GM19240 (cell line): ENCODE data around the gene ABL1.
A peak's percentile ranks its signal among the peaks of the same experiment; 100 is the strongest.

Source experiments
- DNase-seq: peaks from one replicate; pipeline ENCODE4 v3.0.0; 2011; ENCODE audit warnings: low spot score; ENCODE audit not compliant: insufficient read length

Gene ABL1

GRCh38 chr9:130870491-130871381 lies 35.7 kb downstream of the ABL1 start:
- peak; percentile 27 for DNase-seq

DNA sequence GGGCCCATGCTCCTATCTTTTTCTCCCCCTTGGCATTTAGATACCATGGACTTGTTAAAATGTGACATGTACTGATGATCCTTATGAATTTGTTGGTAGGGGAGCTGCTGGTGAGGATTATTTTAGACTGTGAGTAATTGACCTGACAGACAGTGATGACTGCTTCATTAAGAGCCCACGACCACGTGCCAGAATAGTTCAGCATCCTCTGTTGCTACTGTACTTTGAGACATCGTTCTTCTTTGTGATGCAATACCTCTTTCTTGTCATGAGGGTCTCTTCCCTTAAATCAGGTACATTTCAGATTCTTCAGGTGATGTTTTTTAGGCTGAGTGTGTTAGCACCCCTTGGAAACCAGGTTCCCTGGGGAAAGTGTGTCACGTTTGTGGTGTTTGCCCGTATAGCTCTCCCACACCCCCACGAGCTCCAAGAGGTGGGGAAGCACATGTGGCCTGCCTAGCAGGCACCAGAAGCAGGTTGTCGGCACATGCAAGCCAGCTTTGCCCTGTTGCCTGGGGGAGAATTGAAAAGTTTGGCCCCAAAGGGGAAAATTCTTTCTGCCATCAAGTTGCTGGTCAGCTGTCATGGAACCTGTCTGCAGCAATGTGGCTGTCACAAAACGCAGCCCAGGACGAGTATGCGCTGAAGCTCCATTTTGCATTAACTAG lies 36.5 kb downstream of the ABL1 start:
- no peak for DNase-seq

- DNase-seq = no peak
These were observed 37.0 kb downstream of the ABL1 start for GRCh38 chr9:130872093-130872492.

- DNase-seq = no peak
These were observed 37.5 kb downstream of the ABL1 start for GRCh38 chr9:130872508-130872907.

DNA sequence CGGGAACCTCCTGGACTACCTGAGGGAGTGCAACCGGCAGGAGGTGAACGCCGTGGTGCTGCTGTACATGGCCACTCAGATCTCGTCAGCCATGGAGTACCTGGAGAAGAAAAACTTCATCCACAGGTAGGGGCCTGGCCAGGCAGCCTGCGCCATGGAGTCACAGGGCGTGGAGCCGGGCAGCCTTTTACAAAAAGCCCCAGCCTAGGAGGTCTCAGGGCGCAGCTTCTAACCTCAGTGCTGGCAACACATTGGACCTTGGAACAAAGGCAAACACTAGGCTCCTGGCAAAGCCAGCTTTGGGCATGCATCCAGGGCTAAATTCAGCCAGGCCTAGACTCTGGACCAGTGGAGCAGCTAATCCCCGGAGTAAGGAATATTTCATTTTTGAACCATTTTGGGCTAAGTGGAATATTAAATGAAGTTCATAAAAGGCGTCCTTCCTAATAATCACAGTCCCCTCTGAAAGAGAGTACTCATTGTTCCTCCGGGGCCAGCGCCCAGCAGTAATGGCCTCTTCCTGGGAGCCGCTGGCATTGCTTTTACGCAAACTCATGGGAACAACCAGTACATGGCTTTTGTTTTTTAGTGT lies 38.0 kb downstream of the ABL1 start:
- no peak for DNase-seq

DNA sequence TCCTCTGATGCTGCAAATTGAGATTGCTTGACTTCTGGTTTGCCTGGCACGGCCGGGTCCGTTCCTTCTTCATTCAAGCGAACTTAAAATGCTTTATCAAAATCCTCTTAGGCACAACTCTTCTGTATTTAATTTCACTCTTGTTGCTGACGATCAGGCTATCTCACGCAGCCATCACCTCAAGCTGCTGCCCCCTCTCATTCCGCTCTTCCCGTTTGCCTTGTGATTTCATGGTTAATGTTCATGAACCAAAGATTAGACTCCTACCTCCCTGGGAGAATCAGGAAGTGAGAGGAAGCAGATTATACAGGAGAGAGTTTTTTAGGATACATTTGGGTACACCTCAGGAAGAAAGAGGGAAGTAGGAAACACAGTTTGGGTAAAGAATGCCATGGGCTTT lies 38.9 kb downstream of the ABL1 start:
- no peak for DNase-seq

DNA sequence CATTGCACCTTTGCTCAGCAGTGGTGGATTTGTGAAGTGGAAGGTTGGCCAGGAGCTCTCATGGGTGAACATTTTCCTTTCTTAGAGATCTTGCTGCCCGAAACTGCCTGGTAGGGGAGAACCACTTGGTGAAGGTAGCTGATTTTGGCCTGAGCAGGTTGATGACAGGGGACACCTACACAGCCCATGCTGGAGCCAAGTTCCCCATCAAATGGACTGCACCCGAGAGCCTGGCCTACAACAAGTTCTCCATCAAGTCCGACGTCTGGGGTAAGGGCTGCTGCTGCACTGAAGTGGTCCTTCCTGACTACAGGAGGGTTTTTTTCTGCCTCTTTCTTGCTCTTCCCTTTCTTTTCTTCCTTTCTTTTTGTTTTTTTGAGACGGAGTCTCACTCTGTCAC lies 39.7 kb downstream of the ABL1 start:
- no peak for DNase-seq

GRCh38 chr9:130877300-130877699 lies 42.2 kb downstream of the ABL1 start:
- no peak for DNase-seq

DNA sequence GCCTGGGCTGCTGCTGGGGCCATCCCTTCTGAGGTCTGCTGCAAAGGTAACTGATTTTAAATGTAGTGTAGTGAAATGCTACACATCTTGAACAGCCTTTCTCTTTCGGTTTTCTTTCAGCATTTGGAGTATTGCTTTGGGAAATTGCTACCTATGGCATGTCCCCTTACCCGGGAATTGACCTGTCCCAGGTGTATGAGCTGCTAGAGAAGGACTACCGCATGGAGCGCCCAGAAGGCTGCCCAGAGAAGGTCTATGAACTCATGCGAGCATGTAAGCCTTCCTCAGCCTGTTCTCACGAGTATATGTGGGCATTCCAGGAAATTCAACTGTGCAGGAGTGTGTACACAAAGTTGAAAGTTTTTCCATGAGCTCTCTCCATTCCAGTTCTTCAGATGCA lies 43.2 kb downstream of the ABL1 start:
- DNase-seq = no peak

- no peak for DNase-seq
These were observed 44.9 kb downstream of the ABL1 start for GRCh38 chr9:130879863-130880411.

DNA sequence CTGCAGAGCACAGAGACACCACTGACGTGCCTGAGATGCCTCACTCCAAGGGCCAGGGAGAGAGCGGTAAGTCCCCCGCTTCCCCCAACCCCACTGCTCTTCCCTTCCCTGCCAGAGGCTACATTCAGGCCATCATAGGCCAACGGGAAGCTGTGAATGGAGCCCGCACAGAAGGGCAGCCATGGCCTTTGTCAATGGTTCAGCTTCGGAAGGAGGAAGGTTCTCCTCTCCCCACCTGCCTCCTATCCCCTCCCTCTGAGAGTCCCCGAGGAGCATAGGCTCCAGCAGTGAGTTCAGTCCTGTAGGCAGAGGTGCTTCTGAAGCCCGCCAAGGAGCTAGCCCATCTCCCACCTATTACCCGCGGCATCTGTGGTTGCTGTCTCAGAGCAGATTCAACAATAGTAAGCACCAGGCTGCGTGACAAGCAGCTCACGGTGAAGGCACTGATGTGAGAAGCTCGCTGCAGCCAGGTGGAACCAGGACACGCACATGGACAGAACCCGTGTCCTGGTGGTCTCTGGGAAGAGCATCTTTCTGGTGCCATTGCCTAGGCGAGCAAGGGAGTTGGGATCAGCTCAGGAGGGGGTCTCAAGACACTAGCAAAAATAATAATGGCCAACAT lies 45.7 kb downstream of the ABL1 start:
- DNase-seq = no peak

GRCh38 chr9:130881516-130881915 lies 46.5 kb downstream of the ABL1 start:
- DNase-seq = no peak

- no peak for DNase-seq
These were observed 47.7 kb downstream of the ABL1 start for GRCh38 chr9:130882696-130883225.

GRCh38 chr9:130883479-130883878 lies 48.4 kb downstream of the ABL1 start:
- no peak for DNase-seq

- DNase-seq = no peak
These were observed 49.1 kb downstream of the ABL1 start for GRCh38 chr9:130884111-130884531.

DNA sequence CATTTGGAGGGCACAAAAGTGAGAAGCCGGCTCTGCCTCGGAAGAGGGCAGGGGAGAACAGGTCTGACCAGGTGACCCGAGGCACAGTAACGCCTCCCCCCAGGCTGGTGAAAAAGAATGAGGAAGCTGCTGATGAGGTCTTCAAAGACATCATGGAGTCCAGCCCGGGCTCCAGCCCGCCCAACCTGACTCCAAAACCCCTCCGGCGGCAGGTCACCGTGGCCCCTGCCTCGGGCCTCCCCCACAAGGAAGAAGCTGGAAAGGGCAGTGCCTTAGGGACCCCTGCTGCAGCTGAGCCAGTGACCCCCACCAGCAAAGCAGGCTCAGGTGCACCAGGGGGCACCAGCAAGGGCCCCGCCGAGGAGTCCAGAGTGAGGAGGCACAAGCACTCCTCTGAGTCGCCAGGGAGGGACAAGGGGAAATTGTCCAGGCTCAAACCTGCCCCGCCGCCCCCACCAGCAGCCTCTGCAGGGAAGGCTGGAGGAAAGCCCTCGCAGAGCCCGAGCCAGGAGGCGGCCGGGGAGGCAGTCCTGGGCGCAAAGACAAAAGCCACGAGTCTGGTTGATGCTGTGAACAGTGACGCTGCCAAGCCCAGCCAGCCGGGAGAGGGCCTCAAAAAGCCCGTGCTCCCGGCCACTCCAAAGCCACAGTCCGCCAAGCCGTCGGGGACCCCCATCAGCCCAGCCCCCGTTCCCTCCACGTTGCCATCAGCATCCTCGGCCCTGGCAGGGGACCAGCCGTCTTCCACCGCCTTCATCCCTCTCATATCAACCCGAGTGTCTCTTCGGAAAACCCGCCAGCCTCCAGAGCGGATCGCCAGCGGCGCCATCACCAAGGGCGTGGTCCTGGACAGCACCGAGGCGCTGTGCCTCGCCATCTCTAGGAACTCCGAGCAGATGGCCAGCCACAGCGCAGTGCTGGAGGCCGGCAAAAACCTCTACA lies 49.8 kb downstream of the ABL1 start:
- no peak for DNase-seq

DNA sequence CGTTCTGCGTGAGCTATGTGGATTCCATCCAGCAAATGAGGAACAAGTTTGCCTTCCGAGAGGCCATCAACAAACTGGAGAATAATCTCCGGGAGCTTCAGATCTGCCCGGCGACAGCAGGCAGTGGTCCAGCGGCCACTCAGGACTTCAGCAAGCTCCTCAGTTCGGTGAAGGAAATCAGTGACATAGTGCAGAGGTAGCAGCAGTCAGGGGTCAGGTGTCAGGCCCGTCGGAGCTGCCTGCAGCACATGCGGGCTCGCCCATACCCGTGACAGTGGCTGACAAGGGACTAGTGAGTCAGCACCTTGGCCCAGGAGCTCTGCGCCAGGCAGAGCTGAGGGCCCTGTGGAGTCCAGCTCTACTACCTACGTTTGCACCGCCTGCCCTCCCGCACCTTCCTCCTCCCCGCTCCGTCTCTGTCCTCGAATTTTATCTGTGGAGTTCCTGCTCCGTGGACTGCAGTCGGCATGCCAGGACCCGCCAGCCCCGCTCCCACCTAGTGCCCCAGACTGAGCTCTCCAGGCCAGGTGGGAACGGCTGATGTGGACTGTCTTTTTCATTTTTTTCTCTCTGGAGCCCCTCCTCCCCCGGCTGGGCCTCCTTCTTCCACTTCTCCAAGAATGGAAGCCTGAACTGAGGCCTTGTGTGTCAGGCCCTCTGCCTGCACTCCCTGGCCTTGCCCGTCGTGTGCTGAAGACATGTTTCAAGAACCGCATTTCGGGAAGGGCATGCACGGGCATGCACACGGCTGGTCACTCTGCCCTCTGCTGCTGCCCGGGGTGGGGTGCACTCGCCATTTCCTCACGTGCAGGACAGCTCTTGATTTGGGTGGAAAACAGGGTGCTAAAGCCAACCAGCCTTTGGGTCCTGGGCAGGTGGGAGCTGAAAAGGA lies 50.7 kb downstream of the ABL1 start:
- no peak for DNase-seq

DNA sequence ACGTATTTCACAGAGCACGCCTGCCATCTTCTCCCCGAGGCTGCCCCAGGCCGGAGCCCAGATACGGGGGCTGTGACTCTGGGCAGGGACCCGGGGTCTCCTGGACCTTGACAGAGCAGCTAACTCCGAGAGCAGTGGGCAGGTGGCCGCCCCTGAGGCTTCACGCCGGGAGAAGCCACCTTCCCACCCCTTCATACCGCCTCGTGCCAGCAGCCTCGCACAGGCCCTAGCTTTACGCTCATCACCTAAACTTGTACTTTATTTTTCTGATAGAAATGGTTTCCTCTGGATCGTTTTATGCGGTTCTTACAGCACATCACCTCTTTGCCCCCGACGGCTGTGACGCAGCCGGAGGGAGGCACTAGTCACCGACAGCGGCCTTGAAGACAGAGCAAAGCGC lies 51.9 kb downstream of the ABL1 start:
- no peak for DNase-seq

DNA sequence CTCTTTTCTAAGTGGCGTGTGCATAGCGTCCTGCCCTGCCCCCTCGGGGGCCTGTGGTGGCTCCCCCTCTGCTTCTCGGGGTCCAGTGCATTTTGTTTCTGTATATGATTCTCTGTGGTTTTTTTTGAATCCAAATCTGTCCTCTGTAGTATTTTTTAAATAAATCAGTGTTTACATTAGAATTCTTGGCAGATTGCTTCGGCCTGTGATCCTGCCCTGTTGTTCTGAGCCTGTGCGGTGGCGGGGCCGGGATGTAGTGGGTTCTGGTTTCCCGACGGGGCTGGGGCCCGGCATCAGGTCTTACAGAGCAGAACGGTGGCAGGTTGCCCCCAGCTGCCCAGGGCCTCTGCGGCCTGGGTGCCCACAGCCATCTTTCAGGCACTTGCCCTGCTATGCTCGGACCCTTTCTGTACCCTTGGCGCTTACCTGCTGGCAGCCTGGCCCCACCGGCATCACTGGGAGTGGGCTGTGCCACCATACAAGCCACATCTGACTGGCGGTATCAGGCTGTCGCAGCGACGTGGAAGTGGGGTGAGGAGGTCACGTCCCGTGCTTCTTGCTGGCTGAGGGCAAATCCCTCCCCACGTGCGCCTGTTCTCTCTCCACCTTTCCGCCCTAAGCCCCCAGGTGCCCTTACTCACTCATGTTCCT lies 52.6 kb downstream of the ABL1 start:
- no peak for DNase-seq
